Endothelial cell of umbilical vein (primary cell): ENCODE data around the gene ENG. TPM values are rescaled to one million over a fixed set of nuclear protein-coding genes. Genes with fewer than 3 reads are reported as not detected.

ENCODE experiments used
- BruUV-seq: library from RNA; stranded (reverse); fragments of 400-500 nt; replicated peaks from 2 replicates; lab custom pipeline; 2021; lab: Mats Ljungman, UMichigan
- CTCF ChIA-PET: fragments of 300-600, 350-600 bp; sonication (Branson Sonifier 250); formaldehyde crosslinking; loops from one replicate; lab custom pipeline; 2021; ENCODE audit warnings: antibody characterized with exemption, inconsistent platforms; lab: Charles Lee
- POLR2A ChIA-PET: fragments of 300-600, 350-600 bp; sonication (Branson Sonifier 250); formaldehyde crosslinking; loops from one replicate; lab custom pipeline; 2021; ENCODE audit warnings: antibody characterized with exemption, inconsistent platforms; lab: Charles Lee
- DNase-seq: peaks from one replicate; pipeline ENCODE4 v3.0.0-alpha.2; 2011; ENCODE audit warnings: low read depth, low spot score
- FAIRE-seq: peaks from 2 replicates; lab custom pipeline; 2011; peaks lifted over from hg19 to GRCh38; lab: Jason Lieb, UNC
- H2AFZ ChIP-seq: 2 replicates; pipeline ENCODE4 v1.6.0; 2012; ENCODE audit warnings: low read depth, low read length, control low read depth, inconsistent platforms
- H3K27ac ChIP-seq: 2 replicates; pipeline ENCODE4 v1.5.1; 2011; ENCODE audit warnings: low read depth, mild to moderate bottlenecking, control low read depth, low read length, moderate library complexity; ENCODE audit not compliant: insufficient read depth
- H3K27me3 ChIP-seq, 2 experiments: 2 replicates each; pipeline versions ENCODE4 v1.6.0 to v1.6.1; 2011; ENCODE audit warnings: low read length in 2 of 2, mixed read lengths in 1 of 2; ENCODE audit not compliant: control insufficient read depth in 2 of 2, insufficient read depth in 2 of 2
- H3K36me3 ChIP-seq, 2 experiments: 2 replicates in 1 of 2; 3 replicates in 1 of 2; pipeline ENCODE4 v1.5.1; 2011; ENCODE audit warnings: low read length in 2 of 2, mild to moderate bottlenecking in 1 of 2, moderate library complexity in 1 of 2; ENCODE audit not compliant: control insufficient read depth in 2 of 2, insufficient read depth in 2 of 2; ENCODE audit errors: extremely low read depth in 1 of 2
- H3K4me1 ChIP-seq: 3 replicates; pipeline ENCODE4 v1.5.1; 2011; ENCODE audit warnings: mild to moderate bottlenecking, low read length; ENCODE audit not compliant: control insufficient read depth, insufficient read depth; ENCODE audit errors: extremely low read depth
- H3K4me2 ChIP-seq: 2 replicates; pipeline ENCODE4 v1.6.1; 2011; ENCODE audit warnings: low read length, control low read depth, mixed read lengths; ENCODE audit not compliant: insufficient read depth
- H3K4me3 ChIP-seq, 3 experiments: fragments of 200-600 bp in 1 of 3; sonication (generic), shearing (Covaris generic) in 1 of 3; replicated peaks in 1 of 3; 2 replicates each; pipeline ENCODE4 v1.5.1; 2011 to 2016; ENCODE audit warnings: control low read depth in 3 of 3, low read length in 3 of 3, mild to moderate bottlenecking in 2 of 3, inconsistent platforms in 1 of 3, low read depth in 1 of 3, moderate library complexity in 1 of 3; ENCODE audit not compliant: insufficient read depth in 1 of 3
- H3K79me2 ChIP-seq: 2 replicates; pipeline ENCODE4 v1.6.0; 2012; ENCODE audit warnings: low read length, inconsistent platforms; ENCODE audit not compliant: control insufficient read depth, insufficient read depth
- H3K9ac ChIP-seq: replicated peaks from 2 replicates; pipeline ENCODE3; 2011; ENCODE audit warnings: low read length, control low read depth; ENCODE audit not compliant: insufficient read depth; ENCODE audit errors: extremely low read depth
- H3K9me1 ChIP-seq: replicated peaks from 3 replicates; pipeline ENCODE4 v1.6.0; 2011; ENCODE audit warnings: mild to moderate bottlenecking, low read length; ENCODE audit not compliant: control insufficient read depth, insufficient read depth; ENCODE audit errors: extremely low read depth
- H3K9me3 ChIP-seq: replicated peaks from 2 replicates; pipeline ENCODE4 v1.5.1; 2012; ENCODE audit warnings: low read length, inconsistent platforms; ENCODE audit not compliant: control insufficient read depth, insufficient read depth
- H4K20me1 ChIP-seq: replicated peaks from 2 replicates; pipeline ENCODE3; 2011; ENCODE audit warnings: mild to moderate bottlenecking, low read length; ENCODE audit not compliant: control insufficient read depth, insufficient read depth; ENCODE audit errors: extremely low read depth
- EZH2 ChIP-seq: IDR thresholded peaks from 2 replicates; pipeline ENCODE4 v1.6.1; 2012; ENCODE audit warnings: borderline replicate concordance, low read depth, mild to moderate bottlenecking, moderate library complexity, low read length, inconsistent platforms; ENCODE audit not compliant: severe bottlenecking
- FOS ChIP-seq: IDR thresholded peaks from 2 replicates; pipeline ENCODE4 v1.6.1; 2011; ENCODE audit warnings: mild to moderate bottlenecking, low read length, moderate library complexity, borderline replicate concordance; ENCODE audit not compliant: insufficient read depth
- GATA2 ChIP-seq: IDR thresholded peaks from 2 replicates; pipeline ENCODE4 v1.7.0; 2011; ENCODE audit warnings: low read depth, mild to moderate bottlenecking, moderate library complexity, mixed read lengths, low read length; ENCODE audit not compliant: insufficient read length, insufficient read depth
- JUN ChIP-seq: IDR thresholded peaks from 2 replicates; pipeline ENCODE4 v1.6.1; 2011; ENCODE audit warnings: borderline replicate concordance, low read depth; ENCODE audit not compliant: insufficient read length, insufficient read depth
- MYC ChIP-seq: IDR thresholded peaks from one replicate; pipeline ENCODE4 v1.6.1; 2011; ENCODE audit warnings: mild to moderate bottlenecking, low read depth, low read length
- POLR2A ChIP-seq: IDR thresholded peaks from 2 replicates; pipeline ENCODE4 v1.6.1; 2012; ENCODE audit warnings: low read depth, mild to moderate bottlenecking, control low read depth, low read length
- POLR2AphosphoS5 ChIP-seq: IDR thresholded peaks from 2 replicates; pipeline ENCODE4 v1.6.1; 2012; ENCODE audit warnings: low read depth, mild to moderate bottlenecking, control low read depth, low read length, moderate library complexity; ENCODE audit not compliant: insufficient read depth
- dilution Hi-C: fragments of 300-500 bp; cut with MboI; formaldehyde crosslinking; loops from one replicate; pipeline ENCODE4 v1.15.0; 2019; ENCODE audit warnings: low sequenced_read_pairs; ENCODE audit not compliant: extremely low pct_ligation_motif_present
- intact Hi-C: fragments of 100-400 bp; cut with micrococcal nuclease; formaldehyde crosslinking; loops from one replicate; pipeline ENCODE4 v1.10.0; 2022
- polyA plus RNA-seq, 4 experiments: library from polyadenylated mRNA; depleted of rRNA in 3 of 4; stranded (reverse) in 3 of 4; unstranded in 1 of 4; fragments of >200 nt; gene quantifications; 2 replicates each; pipeline versions ENCODE4 v1.2.1 to v1.2.3, GENCODE V29; 2011 to 2012; ENCODE audit warnings: missing spikeins in 1 of 4
- total RNA-seq: library from RNA; stranded (reverse); gene quantifications from 2 replicates; pipeline ENCODE4 v1.2.3, GENCODE V29; 2021
- TF ChIP-seq, protein P1 (sequence below), 2 donors: IDR thresholded peaks; 1 replicate in 1 of 2; 2 replicates in 1 of 2; pipeline ENCODE4 v1.5.1; 2011; ENCODE audit warnings: low read length in 2 of 2, mild to moderate bottlenecking in 2 of 2, moderate library complexity in 2 of 2, control low read depth in 1 of 2, inconsistent platforms in 1 of 2, low read depth in 1 of 2; ENCODE audit not compliant: insufficient read depth in 1 of 2; ENCODE audit errors: extremely low read depth in 1 of 2
- TF ChIP-seq, protein P2 (sequence below): IDR thresholded peaks from 2 replicates; pipeline ENCODE4 v1.6.1; 2011; ENCODE audit not compliant: insufficient read depth, insufficient read length

The ENG gene
- total and polyA plus RNA-seq, 2 donors (not counting 3 experiments of a cell fraction or from before 2014, with no cell fraction given) = 338 to 728 TPM

DNA sequence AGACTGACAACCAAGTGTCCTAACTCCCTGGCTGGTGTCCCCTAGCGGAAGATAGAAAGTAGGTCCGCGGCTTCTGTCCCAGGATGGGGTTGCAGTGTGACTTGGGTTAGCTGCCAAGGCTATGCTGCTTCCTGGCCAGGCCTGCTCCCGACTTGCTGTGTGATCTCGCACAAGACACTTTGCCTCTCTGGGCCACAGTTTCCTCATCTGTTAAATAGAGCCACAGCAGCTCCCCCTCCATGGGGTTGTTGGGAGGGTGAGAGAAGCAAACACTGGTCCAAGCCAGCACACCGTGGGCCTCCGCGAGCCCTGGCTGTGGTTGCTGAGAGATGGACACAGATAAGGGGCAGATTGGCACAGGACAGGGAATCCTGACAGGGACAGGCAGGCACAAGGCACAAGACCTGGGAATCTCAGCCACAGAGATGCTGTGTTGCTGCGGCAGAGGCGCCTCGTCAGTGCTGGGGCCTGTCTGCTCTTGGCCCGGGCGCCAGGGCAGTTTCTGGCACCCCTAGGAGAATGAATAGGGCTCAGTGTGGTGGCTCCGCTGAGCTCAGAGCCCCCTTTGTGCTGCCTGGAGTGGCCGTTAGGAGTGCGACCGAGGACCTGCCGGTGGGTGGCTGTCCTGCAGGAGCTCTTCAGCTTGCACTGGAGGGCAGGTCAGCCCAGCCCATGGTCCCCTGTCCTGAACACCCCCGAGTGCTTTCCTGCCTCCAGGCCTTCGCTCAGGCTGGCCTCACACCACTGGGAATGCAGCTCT, 74.2 kb downstream of the ENG start:
- H3K9me3 ChIP-seq = no peaks in the 10 kb centered on the region
- DNase-seq (no peak), FAIRE-seq (no peak)
- BruUV-seq = no TSS peak
- peaks cover 34% of the 10 kb centered on the region for H3K4me1 ChIP-seq
- no peaks in the 10 kb centered on the region for H3K27me3 ChIP-seq
- no peaks in the 10 kb centered on the region for H4K20me1 ChIP-seq
- TF ChIP-seq JUN (no peak), MYC (no peak), POLR2A (no peak), EZH2 (no peak), POLR2AphosphoS5 (no peak), GATA2 (no peak), FOS (no peak)
- TF ChIP-seq, protein P1, sequence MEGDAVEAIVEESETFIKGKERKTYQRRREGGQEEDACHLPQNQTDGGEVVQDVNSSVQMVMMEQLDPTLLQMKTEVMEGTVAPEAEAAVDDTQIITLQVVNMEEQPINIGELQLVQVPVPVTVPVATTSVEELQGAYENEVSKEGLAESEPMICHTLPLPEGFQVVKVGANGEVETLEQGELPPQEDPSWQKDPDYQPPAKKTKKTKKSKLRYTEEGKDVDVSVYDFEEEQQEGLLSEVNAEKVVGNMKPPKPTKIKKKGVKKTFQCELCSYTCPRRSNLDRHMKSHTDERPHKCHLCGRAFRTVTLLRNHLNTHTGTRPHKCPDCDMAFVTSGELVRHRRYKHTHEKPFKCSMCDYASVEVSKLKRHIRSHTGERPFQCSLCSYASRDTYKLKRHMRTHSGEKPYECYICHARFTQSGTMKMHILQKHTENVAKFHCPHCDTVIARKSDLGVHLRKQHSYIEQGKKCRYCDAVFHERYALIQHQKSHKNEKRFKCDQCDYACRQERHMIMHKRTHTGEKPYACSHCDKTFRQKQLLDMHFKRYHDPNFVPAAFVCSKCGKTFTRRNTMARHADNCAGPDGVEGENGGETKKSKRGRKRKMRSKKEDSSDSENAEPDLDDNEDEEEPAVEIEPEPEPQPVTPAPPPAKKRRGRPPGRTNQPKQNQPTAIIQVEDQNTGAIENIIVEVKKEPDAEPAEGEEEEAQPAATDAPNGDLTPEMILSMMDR (IDR thresholded peaks at IDR 0.05; ENCODE audit: extremely low read depth in 1 of 2, insufficient read depth in 1 of 2, low read depth in 1 of 2, low read length in 2 of 2) = no peak
- TF ChIP-seq, protein P2, sequence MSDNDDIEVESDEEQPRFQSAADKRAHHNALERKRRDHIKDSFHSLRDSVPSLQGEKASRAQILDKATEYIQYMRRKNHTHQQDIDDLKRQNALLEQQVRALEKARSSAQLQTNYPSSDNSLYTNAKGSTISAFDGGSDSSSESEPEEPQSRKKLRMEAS = no peak
- no peak overlapping the region for H3K4me2 ChIP-seq
- H3K79me2 ChIP-seq = no peaks in the 10 kb centered on the region
- dilution Hi-C loops = no loop called here
- H3K36me3 ChIP-seq = no peaks in the 10 kb centered on the region
- intact Hi-C loops = no loop called here
- POLR2A ChIA-PET = no interaction called here
- H3K9me1 ChIP-seq = no peaks in the 10 kb centered on the region
- H2AFZ ChIP-seq = no peak overlapping the region
- no peak overlapping the region for H3K27ac ChIP-seq
- H3K9ac ChIP-seq = no peak overlapping the region
- CTCF ChIA-PET = interaction anchor here (1.5 to 8.8 kb wide), 2 partner anchors 14 to 46 kb away, joined by 6 to 167 read pairs; partner anchors contain the start of gene TOR2A
- H3K4me3 ChIP-seq = no peak overlapping the region
